Parathyroid adenoma (tissue), 2 donors: ENCODE results near the gene KPNA3.

ENCODE experiments used
- H2AFZ ChIP-seq: fragments of 300-600 bp; sonication (generic); one replicate; pipeline ENCODE4 v1.7.0; 2017; ENCODE audit warnings: antibody characterized with exemption, mild to moderate bottlenecking
- H3K27ac ChIP-seq: fragments of 300-600 bp; sonication (generic); one replicate; pipeline ENCODE4 v1.7.0; 2017
- H3K27me3 ChIP-seq: fragments of 300-600 bp; sonication (generic); one replicate; pipeline ENCODE4 v1.7.0; 2017; ENCODE audit warnings: low read length; ENCODE audit not compliant: control insufficient read depth, insufficient read depth
- H3K36me3 ChIP-seq: fragments of 300-600 bp; sonication (generic); one replicate; pipeline ENCODE4 v1.7.0; 2017; ENCODE audit warnings: low read length; ENCODE audit not compliant: control insufficient read depth, insufficient read depth
- H3K4me1 ChIP-seq: fragments of 300-600 bp; sonication (generic); one replicate; pipeline ENCODE4 v1.7.0; 2017; ENCODE audit warnings: control low read depth
- H3K4me2 ChIP-seq: fragments of 300-600 bp; sonication (generic); one replicate; pipeline ENCODE4 v1.7.0; 2017; ENCODE audit warnings: low read length
- H3K4me3 ChIP-seq: fragments of 300-600 bp; sonication (generic); one replicate; pipeline ENCODE4 v1.7.0; 2017; ENCODE audit warnings: low read depth, low read length
- H3K79me2 ChIP-seq: fragments of 300-600 bp; sonication (generic); one replicate; pipeline ENCODE4 v1.7.0; 2017; ENCODE audit warnings: control low read depth
- H3K9ac ChIP-seq: fragments of 300-600 bp; sonication (generic); one replicate; pipeline ENCODE4 v1.7.0; 2017; ENCODE audit warnings: mild to moderate bottlenecking
- H3K9me3 ChIP-seq: fragments of 300-600 bp; sonication (generic); one replicate; pipeline ENCODE4 v1.7.0; 2017; ENCODE audit warnings: low read length; ENCODE audit not compliant: control insufficient read depth
- TF ChIP-seq, protein P1 (sequence below): fragments of 300-600 bp; sonication (generic); IDR thresholded peaks from one replicate; pipeline ENCODE4 v1.7.0; 2017; ENCODE audit warnings: antibody characterized with exemption, mild to moderate bottlenecking
- donor health status: primary hyperparathyroidism.

The KPNA3 gene

DNA sequence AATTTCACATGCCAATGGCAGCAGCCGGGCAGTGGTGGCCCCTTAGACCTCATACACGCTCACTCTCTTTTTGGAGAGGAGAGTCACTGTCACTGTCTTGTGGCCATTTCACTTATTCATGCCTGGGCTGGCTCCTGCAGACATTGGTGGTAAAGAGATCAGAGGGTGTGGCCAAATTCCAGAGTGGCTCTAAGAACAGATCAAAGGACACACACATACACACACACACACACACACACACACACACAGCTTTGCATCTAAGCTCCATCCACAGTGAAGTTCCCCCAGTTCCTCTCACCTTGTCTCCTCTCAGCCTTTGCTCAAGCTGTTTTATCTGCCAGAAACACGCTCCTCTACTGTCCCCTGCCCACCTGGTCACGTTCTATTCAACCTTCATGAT is 46.5 kb upstream of the KPNA3 start:
- no peaks in the 10 kb centered on the region for H3K27me3 ChIP-seq
- TF ChIP-seq, protein P1, sequence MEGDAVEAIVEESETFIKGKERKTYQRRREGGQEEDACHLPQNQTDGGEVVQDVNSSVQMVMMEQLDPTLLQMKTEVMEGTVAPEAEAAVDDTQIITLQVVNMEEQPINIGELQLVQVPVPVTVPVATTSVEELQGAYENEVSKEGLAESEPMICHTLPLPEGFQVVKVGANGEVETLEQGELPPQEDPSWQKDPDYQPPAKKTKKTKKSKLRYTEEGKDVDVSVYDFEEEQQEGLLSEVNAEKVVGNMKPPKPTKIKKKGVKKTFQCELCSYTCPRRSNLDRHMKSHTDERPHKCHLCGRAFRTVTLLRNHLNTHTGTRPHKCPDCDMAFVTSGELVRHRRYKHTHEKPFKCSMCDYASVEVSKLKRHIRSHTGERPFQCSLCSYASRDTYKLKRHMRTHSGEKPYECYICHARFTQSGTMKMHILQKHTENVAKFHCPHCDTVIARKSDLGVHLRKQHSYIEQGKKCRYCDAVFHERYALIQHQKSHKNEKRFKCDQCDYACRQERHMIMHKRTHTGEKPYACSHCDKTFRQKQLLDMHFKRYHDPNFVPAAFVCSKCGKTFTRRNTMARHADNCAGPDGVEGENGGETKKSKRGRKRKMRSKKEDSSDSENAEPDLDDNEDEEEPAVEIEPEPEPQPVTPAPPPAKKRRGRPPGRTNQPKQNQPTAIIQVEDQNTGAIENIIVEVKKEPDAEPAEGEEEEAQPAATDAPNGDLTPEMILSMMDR, result no peak

DNA sequence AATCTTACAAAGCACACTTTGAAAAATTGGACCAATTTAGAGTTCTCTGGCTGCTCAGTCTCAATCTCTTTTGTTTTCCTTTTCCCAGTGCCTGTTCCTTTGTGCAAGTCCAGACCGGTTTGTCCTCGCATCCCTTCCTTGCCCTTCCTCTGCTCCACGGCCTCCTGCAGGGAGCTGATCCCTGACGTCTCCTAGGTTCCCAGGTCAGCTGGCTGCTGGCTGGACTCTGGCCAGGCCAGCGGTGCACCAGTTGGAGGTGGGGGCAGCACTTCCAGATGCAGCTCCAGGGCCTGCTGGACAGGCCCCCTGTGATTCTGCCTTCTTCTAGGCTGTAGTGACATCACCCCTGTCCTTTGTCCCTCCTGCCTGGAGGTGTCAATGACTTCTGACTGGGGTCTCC is 44.0 kb upstream of the KPNA3 start:
- no peaks in the 10 kb centered on the region for H3K4me1 ChIP-seq
- no peak overlapping the region for H3K4me3 ChIP-seq
- no peak overlapping the region for H3K4me2 ChIP-seq
- H3K9ac ChIP-seq, result no peak overlapping the region
- peak overlapping the region; percentile 7 for H2AFZ ChIP-seq
- H3K9me3 ChIP-seq, result no peaks in the 10 kb centered on the region
- H3K27ac ChIP-seq, result no peak overlapping the region
- H3K36me3 ChIP-seq, result no peaks in the 10 kb centered on the region
- H3K79me2 ChIP-seq, result no peaks in the 10 kb centered on the region
- TF ChIP-seq, protein P1, result no peak
- H3K27me3 ChIP-seq, result no peaks in the 10 kb centered on the region

More for the DNA sequence above, 46.5 kb upstream of the KPNA3 start:
- Histone ChIP-seq H2AFZ (no peak overlapping the region), H3K36me3 (no peaks in the 10 kb centered on the region), H3K27ac (no peak overlapping the region), H3K9ac (no peak overlapping the region), H3K4me3 (no peak overlapping the region), H3K4me2 (no peak overlapping the region), H3K4me1 (no peaks in the 10 kb centered on the region), H3K79me2 (no peaks in the 10 kb centered on the region), H3K9me3 (no peaks in the 10 kb centered on the region)

DNA sequence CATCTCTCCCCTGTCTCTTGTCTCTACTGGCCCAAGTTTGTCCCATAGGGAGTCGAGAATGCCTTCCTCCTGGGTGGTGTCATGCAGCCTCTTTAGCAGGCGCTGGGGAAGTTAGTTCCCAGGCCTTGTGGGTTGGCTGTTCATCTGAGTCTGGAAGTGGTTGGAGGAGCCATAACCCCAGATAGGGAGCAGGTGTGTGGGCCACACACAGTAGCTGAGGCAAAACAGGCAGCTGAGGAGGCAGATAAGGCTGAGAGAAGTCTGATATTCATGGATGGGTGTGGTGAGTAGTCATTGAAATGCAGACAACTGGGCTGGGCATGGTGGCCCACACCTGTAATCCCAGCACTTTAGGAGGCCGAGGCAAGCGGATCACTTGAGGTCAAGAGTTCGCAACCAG is 40.9 kb upstream of the KPNA3 start:
- TF ChIP-seq, protein P1, result no peak
- Histone ChIP-seq H3K4me1 (no peaks in the 10 kb centered on the region), H3K4me3 (no peak overlapping the region), H3K79me2 (no peaks in the 10 kb centered on the region), H3K36me3 (no peaks in the 10 kb centered on the region), H3K9me3 (no peaks in the 10 kb centered on the region), H3K9ac (no peak overlapping the region), H3K4me2 (no peak overlapping the region), H3K27ac (no peak overlapping the region), H2AFZ (no peak overlapping the region), H3K27me3 (no peaks in the 10 kb centered on the region)

DNA sequence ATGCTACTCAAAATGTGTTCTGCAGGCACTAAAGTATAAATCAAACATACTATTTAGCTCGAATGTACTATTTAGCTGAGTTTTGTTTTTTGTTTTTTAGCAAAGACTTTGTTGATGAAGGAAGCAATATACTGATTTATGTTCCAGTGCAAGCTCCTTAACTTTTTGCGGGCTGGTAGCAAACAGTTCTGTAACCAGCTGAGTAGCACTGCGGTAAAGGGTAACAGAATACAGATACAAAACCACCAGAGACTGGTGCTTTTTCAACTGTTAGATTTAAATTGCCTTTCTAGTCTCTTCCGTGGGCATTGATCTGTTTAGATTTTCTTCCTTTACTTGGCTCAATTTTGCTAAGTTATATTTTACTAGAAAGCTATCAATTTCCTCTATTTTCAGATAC is 39.0 kb upstream of the KPNA3 start:
- Histone ChIP-seq H3K27me3 (no peaks in the 10 kb centered on the region), H3K4me1 (no peaks in the 10 kb centered on the region), H3K4me3 (no peak overlapping the region), H3K9me3 (no peaks in the 10 kb centered on the region), H3K4me2 (no peak overlapping the region), H3K9ac (no peak overlapping the region), H3K79me2 (no peaks in the 10 kb centered on the region), H2AFZ (no peak overlapping the region), H3K27ac (no peak overlapping the region), H3K36me3 (no peaks in the 10 kb centered on the region)
- TF ChIP-seq, protein P1, result no peak

DNA sequence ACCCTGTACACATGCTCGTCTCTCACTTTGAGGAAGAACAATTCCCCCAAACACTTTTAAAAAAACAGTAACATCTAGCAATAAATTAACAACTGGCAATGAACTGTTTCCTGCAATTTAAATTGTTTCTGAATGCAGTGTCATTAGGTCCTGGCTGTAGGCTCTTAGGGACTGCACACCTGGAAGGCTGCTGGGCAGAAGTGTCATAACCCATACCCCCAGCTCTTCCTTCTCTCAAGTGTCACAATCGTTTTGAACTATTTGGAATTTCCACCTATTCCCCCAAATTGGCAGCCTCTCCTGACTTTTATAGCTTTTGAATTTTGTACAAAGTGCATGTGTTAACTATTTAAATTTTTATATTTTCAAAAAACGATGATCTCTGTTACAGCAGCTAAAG is 38.2 kb upstream of the KPNA3 start:
- H3K4me3 ChIP-seq, result no peak overlapping the region
- no peaks in the 10 kb centered on the region for H3K27me3 ChIP-seq
- H3K4me2 ChIP-seq, result no peak overlapping the region
- no peak overlapping the region for H2AFZ ChIP-seq
- H3K9me3 ChIP-seq, result no peaks in the 10 kb centered on the region
- TF ChIP-seq, protein P1, result no peak
- H3K27ac ChIP-seq, result no peak overlapping the region
- H3K36me3 ChIP-seq, result no peaks in the 10 kb centered on the region
- H3K79me2 ChIP-seq, result no peaks in the 10 kb centered on the region
- H3K9ac ChIP-seq, result no peak overlapping the region
- H3K4me1 ChIP-seq, result no peaks in the 10 kb centered on the region
